GM21529 (cell line): ENCODE results near the gene DCP2.
A peak's percentile ranks its signal among the peaks of the same experiment; 100 is the strongest.

Experiments
- ATAC-seq: cut with Tn5 transposase; IDR thresholded peaks from one replicate; pipeline ENCODE4 v1.9.1; 2021; ENCODE audit not compliant: unreplicated experiment

DCP2 gene

GRCh38 chr5:113017881-113018635 lies 41.5 kb downstream of the DCP2 start:
- ATAC-seq = no peak

GRCh38 chr5:113020461-113021273 lies 44.1 kb downstream of the DCP2 start:
- ATAC-seq = no peak

GRCh38 chr5:113022661-113023060 lies 46.1 kb downstream of the DCP2 start:
- peak; percentile 77 for ATAC-seq

- ATAC-seq = no peak
Observed at GRCh38 chr5:113024076-113024697, 47.6 kb downstream of the DCP2 start.

GRCh38 chr5:113025596-113025995 lies 49.0 kb downstream of the DCP2 start:
- ATAC-seq = no peak

- no peak for ATAC-seq
Observed at GRCh38 chr5:113026211-113026610, 49.6 kb downstream of the DCP2 start.

- ATAC-seq = no peak
Observed at GRCh38 chr5:113027015-113027414, 50.4 kb downstream of the DCP2 start.

GRCh38 chr5:113027431-113027830 lies 50.8 kb downstream of the DCP2 start:
- ATAC-seq = no peak

GRCh38 chr5:113029614-113030013 lies 53.0 kb downstream of the DCP2 start:
- ATAC-seq = no peak

GRCh38 chr5:113031104-113031503 lies 54.5 kb downstream of the DCP2 start:
- no peak for ATAC-seq

GRCh38 chr5:113031557-113031956 lies 55.0 kb downstream of the DCP2 start:
- no peak for ATAC-seq

- ATAC-seq = no peak
Observed at GRCh38 chr5:113034182-113034773, 57.7 kb downstream of the DCP2 start.

- no peak for ATAC-seq
Observed at GRCh38 chr5:113035096-113035495, 58.5 kb downstream of the DCP2 start.

GRCh38 chr5:113036321-113036720 lies 59.7 kb downstream of the DCP2 start:
- ATAC-seq = no peak

GRCh38 chr5:113036826-113037225 lies 60.2 kb downstream of the DCP2 start:
- ATAC-seq = no peak

- no peak for ATAC-seq
Observed at GRCh38 chr5:113038136-113038535, 61.5 kb downstream of the DCP2 start.

- no peak for ATAC-seq
Observed at GRCh38 chr5:113038714-113039113, 62.1 kb downstream of the DCP2 start.

GRCh38 chr5:113039229-113039933 lies 62.8 kb downstream of the DCP2 start:
- ATAC-seq = no peak

- ATAC-seq = no peak
Observed at GRCh38 chr5:113039934-113040285, 63.3 kb downstream of the DCP2 start.

GRCh38 chr5:113040672-113041260 lies 64.2 kb downstream of the DCP2 start:
- ATAC-seq = no peak
